Lower lobe of right lung (tissue), 2 donors: Measurements from ENCODE around the gene CHRNB1. TPM values are rescaled to one million over a fixed set of nuclear protein-coding genes. Genes with fewer than 3 reads are reported as not detected.

Source experiments
- ATAC-seq, 2 donors: fragments of 200-7000 bp; cut with Tn5 transposase; one replicate each; pipeline ENCODE4 v1.9.1; 2020 to 2022; ENCODE audit warnings: mild to moderate bottlenecking in 2 of 2, moderate library complexity in 2 of 2
- DNase-seq: peaks from one replicate; pipeline ENCODE4 v3.0.0-alpha.2; 2020
- H3K27ac ChIP-seq: fragments of 200-600 bp; one replicate; pipeline ENCODE4 v1.8.0; 2022
- H3K27me3 ChIP-seq: fragments of 200-600 bp; one replicate; pipeline ENCODE4 v1.8.0; 2022; ENCODE audit warnings: low read depth
- H3K36me3 ChIP-seq: fragments of 200-600 bp; one replicate; pipeline ENCODE4 v1.8.0; 2022; ENCODE audit warnings: mild to moderate bottlenecking
- H3K4me1 ChIP-seq: fragments of 200-600 bp; one replicate; pipeline ENCODE4 v1.8.0; 2022
- H3K4me3 ChIP-seq: fragments of 200-600 bp; one replicate; pipeline ENCODE4 v1.8.0; 2022; ENCODE audit warnings: mild to moderate bottlenecking
- H3K9me3 ChIP-seq: fragments of 200-600 bp; one replicate; pipeline ENCODE4 v1.8.0; 2022
- CTCF ChIP-seq: fragments of 200-600 bp; IDR thresholded peaks from one replicate; pipeline ENCODE4 v1.8.0; 2022; ENCODE audit warnings: antibody characterized with exemption, mild to moderate bottlenecking
- intact Hi-C: fragments of 100-400 bp; cut with DNase I; formaldehyde crosslinking; loops from one replicate; pipeline ENCODE4 v1.11.0; 2022
- total RNA-seq: library from RNA; stranded (reverse); fragmentation: NEBNext Ultra II Directional; extraction: Animal tissue kit (Norgen Biotek cat#: 25700); gene quantifications from one replicate; pipeline ENCODE4 v1.2.1, GENCODE V29; 2021
- donor health status: DM: no; HTN: yes; CAD: no; lungs with severe emphysema.

Gene CHRNB1
- total RNA-seq, 1 donor from 2014 or later = 8.4 TPM

GRCh38 chr17:7475764-7476422 lies 31.0 kb downstream of the CHRNB1 start:
- peak; percentile 70 for DNase-seq
- peaks cover 64% of the 10 kb centered on the region for H3K4me1 ChIP-seq

DNA sequence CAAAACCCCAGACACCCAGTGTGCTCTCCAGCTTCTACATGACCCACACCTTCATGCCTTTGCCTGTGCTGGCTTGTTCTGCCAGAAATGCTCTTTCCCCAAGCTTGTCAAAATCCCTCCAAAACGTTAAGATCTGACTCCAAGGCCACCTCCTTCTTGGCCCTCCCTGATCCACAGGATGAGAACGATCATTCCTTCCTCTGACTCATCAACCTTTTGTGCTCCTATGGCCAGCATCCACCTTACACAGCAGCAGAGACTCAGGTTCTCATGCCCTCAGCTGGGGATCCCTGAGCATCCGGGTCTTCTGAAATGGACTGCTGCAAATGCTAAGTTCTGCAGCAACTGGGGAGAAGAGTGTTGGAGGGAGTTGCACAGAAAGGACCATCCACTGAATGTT lies 31.6 kb downstream of the CHRNB1 start:
- peaks cover 58% of the 10 kb centered on the region for H3K4me1 ChIP-seq
- no peaks in the 10 kb centered on the region for H3K27me3 ChIP-seq
- ATAC-seq (no peak), DNase-seq (no peak)
- no peak overlapping the region for H3K4me3 ChIP-seq
- peak overlapping the region; percentile 100 for H3K27ac ChIP-seq
- no peak for TF ChIP-seq CTCF
- intact Hi-C loops = no loop called here
- no peaks in the 10 kb centered on the region for H3K9me3 ChIP-seq
- no peaks in the 10 kb centered on the region for H3K36me3 ChIP-seq

More at GRCh38 chr17:7475764-7476422, 31.0 kb downstream of the CHRNB1 start:
- no peak for TF ChIP-seq CTCF
- H3K36me3 ChIP-seq = no peaks in the 10 kb centered on the region
- intact Hi-C loops = no loop called here
- H3K4me3 ChIP-seq = peak overlapping the region; percentile 2
- peak overlapping the region; percentile 100 for H3K27ac ChIP-seq
- no peaks in the 10 kb centered on the region for H3K9me3 ChIP-seq
- ATAC-seq = peak in 1 of 2 donors; percentile 6
- H3K27me3 ChIP-seq = no peaks in the 10 kb centered on the region

DNA sequence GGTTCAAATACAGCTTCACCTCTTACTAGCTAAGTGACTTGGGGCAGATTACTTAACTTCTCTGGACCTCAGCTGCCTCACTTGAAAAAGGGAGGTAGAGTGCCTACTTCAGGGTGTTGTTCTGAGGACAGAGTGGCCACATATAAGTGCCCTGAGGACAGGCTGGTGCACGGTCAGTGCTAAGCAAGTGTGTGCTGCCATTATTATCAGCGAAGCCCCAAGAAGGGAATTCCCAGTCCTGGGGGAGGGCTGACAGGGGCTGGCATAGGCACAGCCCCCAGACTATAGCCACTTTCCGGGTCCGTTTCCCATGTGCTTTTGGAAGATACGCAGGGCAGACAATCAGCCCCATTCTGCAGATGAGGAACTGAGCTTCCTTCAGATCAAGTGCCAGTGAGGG lies 32.1 kb downstream of the CHRNB1 start:
- no peak for TF ChIP-seq CTCF
- Histone ChIP-seq H3K4me1 (peaks cover 54% of the 10 kb centered on the region), H3K27ac (peak overlapping the region; percentile 100), H3K4me3 (peak overlapping the region; percentile 86), H3K27me3 (no peaks in the 10 kb centered on the region), H3K36me3 (no peaks in the 10 kb centered on the region), H3K9me3 (no peaks in the 10 kb centered on the region)
- intact Hi-C loops = no loop called here
- ATAC-seq = no peak
- DNase-seq = no peak

GRCh38 chr17:7477392-7478275 lies 32.8 kb downstream of the CHRNB1 start:
- no peak for TF ChIP-seq CTCF
- H3K4me3 ChIP-seq = peak overlapping the region; percentile 86
- DNase-seq = peak; percentile 77
- ATAC-seq = peak; percentile 51 to 67
- no peaks in the 10 kb centered on the region for H3K27me3 ChIP-seq
- intact Hi-C loops = no loop called here
- H3K27ac ChIP-seq = peak overlapping the region; percentile 100
- peaks cover 49% of the 10 kb centered on the region for H3K4me1 ChIP-seq
- no peaks in the 10 kb centered on the region for H3K36me3 ChIP-seq
- H3K9me3 ChIP-seq = no peaks in the 10 kb centered on the region

DNA sequence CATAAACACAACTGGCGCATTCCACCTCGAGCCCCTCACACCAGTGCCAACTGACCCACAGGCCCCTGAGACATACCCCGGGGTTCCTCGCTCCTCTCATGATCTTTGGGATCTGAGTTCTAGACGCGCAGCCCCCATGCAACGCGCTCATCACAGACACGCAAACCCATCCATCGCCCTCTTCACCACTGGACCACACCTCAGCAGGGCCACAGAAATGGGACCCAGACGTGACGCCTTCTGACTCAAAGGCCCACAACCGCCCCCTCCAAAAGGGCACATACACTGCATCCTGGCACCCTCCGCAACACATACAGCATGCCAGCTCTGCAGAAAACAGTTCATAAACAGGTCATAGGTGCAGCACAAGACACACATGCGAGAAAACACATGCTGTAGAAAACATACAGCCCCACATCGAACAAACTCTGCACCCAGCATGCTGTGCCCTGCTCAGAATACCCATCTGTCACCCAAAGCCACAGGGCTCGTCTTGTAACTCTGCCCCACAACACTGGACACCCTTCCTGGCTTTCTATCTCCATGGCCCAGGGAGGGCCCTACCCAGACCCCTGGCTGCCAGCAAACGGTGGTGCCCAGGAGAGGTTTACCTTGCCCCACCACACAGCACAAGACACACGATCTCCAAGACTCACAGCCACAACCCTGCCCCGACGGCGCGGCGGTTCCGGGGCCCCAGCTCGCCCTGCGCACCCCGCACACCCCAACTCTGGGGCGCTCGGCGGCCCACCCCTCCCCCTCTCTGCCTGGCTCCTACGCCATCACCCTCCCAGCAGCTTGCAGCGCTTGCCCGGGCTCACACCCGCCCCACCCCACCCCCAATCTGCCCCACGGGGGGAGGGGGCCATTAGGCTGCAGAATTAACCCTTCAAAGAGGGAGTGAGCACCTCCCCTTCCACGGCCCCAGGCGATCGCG lies 33.7 kb downstream of the CHRNB1 start:
- TF ChIP-seq CTCF = no peak
- Histone ChIP-seq H3K27ac (peak overlapping the region; percentile 100), H3K4me1 (peaks cover 56% of the 10 kb centered on the region), H3K36me3 (no peaks in the 10 kb centered on the region), H3K27me3 (no peaks in the 10 kb centered on the region), H3K4me3 (peak overlapping the region; percentile 86), H3K9me3 (no peaks in the 10 kb centered on the region)
- DNase-seq = peak; percentile 77
- intact Hi-C loops = no loop called here
- ATAC-seq = peak; percentile 49 to 57
